Measurements from ENCODE around the gene REEP1.

DNA sequence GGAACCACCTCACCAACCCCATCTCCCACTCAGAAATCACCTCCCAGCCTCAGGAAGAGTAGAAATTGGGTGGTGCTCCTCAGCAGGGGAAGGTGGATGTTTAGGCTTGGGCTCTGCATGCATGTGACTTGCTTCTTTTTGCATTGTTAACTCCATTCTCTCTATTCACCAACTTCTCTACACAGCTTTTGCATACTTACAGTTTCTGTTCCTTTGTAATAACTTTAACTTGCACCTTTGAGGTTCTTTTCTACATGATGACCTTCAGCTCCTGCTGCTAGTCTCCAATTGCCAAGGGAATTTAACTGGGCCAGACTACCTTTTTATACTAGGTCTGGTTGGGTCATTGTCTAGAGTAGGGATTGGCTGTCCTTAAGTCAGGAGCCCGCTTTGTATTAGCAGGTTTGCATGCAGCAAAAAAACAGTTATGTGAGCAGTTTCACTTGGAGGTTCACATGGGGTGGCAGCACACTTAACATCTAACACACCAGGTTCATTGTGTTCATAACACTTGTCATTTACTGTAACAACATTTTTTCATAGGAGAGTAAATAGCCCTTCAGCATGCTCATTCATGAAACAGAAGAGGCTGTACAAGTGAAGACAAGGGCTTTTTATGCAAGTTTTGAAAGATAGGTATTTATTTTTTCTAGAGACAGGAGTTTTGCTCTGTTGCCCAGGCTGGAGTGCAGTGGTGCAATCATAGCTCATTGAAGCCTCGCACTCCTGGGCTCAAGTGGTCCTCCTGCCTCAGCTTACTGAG, 126.2 kb downstream of the REEP1 start:
- TF ChIP-seq, protein P1, sequence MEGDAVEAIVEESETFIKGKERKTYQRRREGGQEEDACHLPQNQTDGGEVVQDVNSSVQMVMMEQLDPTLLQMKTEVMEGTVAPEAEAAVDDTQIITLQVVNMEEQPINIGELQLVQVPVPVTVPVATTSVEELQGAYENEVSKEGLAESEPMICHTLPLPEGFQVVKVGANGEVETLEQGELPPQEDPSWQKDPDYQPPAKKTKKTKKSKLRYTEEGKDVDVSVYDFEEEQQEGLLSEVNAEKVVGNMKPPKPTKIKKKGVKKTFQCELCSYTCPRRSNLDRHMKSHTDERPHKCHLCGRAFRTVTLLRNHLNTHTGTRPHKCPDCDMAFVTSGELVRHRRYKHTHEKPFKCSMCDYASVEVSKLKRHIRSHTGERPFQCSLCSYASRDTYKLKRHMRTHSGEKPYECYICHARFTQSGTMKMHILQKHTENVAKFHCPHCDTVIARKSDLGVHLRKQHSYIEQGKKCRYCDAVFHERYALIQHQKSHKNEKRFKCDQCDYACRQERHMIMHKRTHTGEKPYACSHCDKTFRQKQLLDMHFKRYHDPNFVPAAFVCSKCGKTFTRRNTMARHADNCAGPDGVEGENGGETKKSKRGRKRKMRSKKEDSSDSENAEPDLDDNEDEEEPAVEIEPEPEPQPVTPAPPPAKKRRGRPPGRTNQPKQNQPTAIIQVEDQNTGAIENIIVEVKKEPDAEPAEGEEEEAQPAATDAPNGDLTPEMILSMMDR (IDR thresholded peaks at IDR 0.05) = no peak
- TF ChIP-seq EP300 (IDR thresholded peaks at IDR 0.05) = no peak
- no peak for TF ChIP-seq POLR2AphosphoS5 (IDR thresholded peaks at IDR 0.05)
- TF ChIP-seq POLR2A (IDR thresholded peaks at IDR 0.05) = no peak
